GM23338 (cell line): ENCODE results near the gene SENP6. TPM values are rescaled to one million over a fixed set of nuclear protein-coding genes. Genes with fewer than 3 reads are reported as not detected.

Experiments
- CREB1 ChIP-seq: fragments of 250-450 bp; sonication (Bioruptor Pico); IDR thresholded peaks from 2 replicates; pipeline ENCODE4 v1.5.0; 2020; ENCODE audit warnings: low read depth, mild to moderate bottlenecking, moderate library complexity
- ETS1 ChIP-seq: IDR thresholded peaks from 2 replicates; pipeline ENCODE4 v1.6.1; 2016; ENCODE audit warnings: antibody characterized with exemption
- EZH2phosphoT487 ChIP-seq: fragments of 200-600 bp; sonication (generic); IDR thresholded peaks from one replicate; pipeline ENCODE4 v1.8.1; 2018; ENCODE audit warnings: antibody characterized with exemption; ENCODE audit not compliant: unreplicated experiment
- JUNB ChIP-seq: IDR thresholded peaks from one replicate; pipeline ENCODE4 v1.6.1; 2016; ENCODE audit warnings: antibody characterized with exemption; ENCODE audit not compliant: unreplicated experiment
- NANOG ChIP-seq: IDR thresholded peaks from 2 replicates; pipeline ENCODE4 v1.6.1; 2016; ENCODE audit warnings: antibody characterized with exemption, borderline replicate concordance
- POLR2AphosphoS5 ChIP-seq: IDR thresholded peaks from 2 replicates; pipeline ENCODE4 v1.6.1; 2016; ENCODE audit warnings: antibody characterized with exemption, low read depth
- STAT1 ChIP-seq: IDR thresholded peaks from one replicate; pipeline ENCODE4 v1.6.1; 2016; ENCODE audit warnings: antibody characterized with exemption; ENCODE audit not compliant: unreplicated experiment
- ZNF114 ChIP-seq: fragments of 250-450 bp; sonication (Bioruptor Pico); IDR thresholded peaks from 2 replicates; pipeline ENCODE4 v1.5.0; 2020; ENCODE audit warnings: mild to moderate bottlenecking, moderate library complexity
- ZNF331 ChIP-seq: fragments of 250-450 bp; sonication (Bioruptor Pico); IDR thresholded peaks from 2 replicates; pipeline ENCODE4 v1.5.0; 2020; ENCODE audit warnings: low read depth, mild to moderate bottlenecking, moderate library complexity
- polyA plus RNA-seq: library from polyadenylated mRNA; unstranded; fragments of >200 nt; fragmentation: Nextera tagmentation; extraction: Ambion mirVana; gene quantifications from 2 replicates; pipeline ENCODE4 v1.2.1, GENCODE V29; 2016
- total RNA-seq: library from RNA; depleted of rRNA; stranded (reverse); fragments of >200 nt; shearing (Covaris generic); gene quantifications from 2 replicates; pipeline ENCODE4 v1.2.3, GENCODE V29; 2014
- TF ChIP-seq, protein P1 (sequence below): fragments of 250-450 bp; sonication (Bioruptor Pico); IDR thresholded peaks from 2 replicates; pipeline ENCODE4 v1.5.0; 2020; ENCODE audit warnings: mild to moderate bottlenecking, moderate library complexity
- TF ChIP-seq, protein P2 (sequence below): IDR thresholded peaks from one replicate; pipeline ENCODE4 v1.6.1; 2018; ENCODE audit warnings: antibody characterized with exemption; ENCODE audit not compliant: unreplicated experiment

SENP6 gene
- total and polyA plus RNA-seq, 2 experiments from 2014 or later, result 66.6 to 114 TPM

DNA sequence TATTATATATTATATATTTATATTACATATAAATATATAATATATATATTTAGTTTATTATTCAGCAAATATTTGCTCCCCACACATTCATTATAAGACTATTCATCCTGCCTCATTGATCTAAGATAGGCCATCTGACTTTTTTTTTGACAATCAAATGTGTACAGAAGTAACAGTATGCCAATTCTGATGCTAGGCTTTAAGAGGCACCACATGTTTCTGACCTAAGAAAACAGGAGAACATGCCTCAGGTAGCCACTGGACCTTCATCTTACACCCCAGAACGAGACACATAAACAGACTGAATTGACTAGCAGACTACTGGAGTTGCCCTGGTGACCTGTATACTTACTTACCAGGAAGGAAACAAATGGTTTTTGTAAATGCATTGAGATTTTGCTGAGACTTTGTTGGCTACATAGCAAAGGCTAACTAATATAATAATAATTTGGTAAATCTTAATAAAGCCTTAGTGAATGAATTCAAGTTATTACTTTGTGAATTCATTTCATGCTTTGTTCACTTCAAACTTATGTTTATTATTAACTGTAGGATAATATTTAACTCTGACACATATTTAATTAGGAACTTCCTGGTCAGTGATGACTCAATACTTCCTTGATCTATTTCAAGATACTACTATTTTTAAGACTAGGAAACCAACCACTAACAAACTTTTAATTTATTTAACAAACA is 134.0 kb downstream of the SENP6 start (continued):
- TF ChIP-seq, protein P1, sequence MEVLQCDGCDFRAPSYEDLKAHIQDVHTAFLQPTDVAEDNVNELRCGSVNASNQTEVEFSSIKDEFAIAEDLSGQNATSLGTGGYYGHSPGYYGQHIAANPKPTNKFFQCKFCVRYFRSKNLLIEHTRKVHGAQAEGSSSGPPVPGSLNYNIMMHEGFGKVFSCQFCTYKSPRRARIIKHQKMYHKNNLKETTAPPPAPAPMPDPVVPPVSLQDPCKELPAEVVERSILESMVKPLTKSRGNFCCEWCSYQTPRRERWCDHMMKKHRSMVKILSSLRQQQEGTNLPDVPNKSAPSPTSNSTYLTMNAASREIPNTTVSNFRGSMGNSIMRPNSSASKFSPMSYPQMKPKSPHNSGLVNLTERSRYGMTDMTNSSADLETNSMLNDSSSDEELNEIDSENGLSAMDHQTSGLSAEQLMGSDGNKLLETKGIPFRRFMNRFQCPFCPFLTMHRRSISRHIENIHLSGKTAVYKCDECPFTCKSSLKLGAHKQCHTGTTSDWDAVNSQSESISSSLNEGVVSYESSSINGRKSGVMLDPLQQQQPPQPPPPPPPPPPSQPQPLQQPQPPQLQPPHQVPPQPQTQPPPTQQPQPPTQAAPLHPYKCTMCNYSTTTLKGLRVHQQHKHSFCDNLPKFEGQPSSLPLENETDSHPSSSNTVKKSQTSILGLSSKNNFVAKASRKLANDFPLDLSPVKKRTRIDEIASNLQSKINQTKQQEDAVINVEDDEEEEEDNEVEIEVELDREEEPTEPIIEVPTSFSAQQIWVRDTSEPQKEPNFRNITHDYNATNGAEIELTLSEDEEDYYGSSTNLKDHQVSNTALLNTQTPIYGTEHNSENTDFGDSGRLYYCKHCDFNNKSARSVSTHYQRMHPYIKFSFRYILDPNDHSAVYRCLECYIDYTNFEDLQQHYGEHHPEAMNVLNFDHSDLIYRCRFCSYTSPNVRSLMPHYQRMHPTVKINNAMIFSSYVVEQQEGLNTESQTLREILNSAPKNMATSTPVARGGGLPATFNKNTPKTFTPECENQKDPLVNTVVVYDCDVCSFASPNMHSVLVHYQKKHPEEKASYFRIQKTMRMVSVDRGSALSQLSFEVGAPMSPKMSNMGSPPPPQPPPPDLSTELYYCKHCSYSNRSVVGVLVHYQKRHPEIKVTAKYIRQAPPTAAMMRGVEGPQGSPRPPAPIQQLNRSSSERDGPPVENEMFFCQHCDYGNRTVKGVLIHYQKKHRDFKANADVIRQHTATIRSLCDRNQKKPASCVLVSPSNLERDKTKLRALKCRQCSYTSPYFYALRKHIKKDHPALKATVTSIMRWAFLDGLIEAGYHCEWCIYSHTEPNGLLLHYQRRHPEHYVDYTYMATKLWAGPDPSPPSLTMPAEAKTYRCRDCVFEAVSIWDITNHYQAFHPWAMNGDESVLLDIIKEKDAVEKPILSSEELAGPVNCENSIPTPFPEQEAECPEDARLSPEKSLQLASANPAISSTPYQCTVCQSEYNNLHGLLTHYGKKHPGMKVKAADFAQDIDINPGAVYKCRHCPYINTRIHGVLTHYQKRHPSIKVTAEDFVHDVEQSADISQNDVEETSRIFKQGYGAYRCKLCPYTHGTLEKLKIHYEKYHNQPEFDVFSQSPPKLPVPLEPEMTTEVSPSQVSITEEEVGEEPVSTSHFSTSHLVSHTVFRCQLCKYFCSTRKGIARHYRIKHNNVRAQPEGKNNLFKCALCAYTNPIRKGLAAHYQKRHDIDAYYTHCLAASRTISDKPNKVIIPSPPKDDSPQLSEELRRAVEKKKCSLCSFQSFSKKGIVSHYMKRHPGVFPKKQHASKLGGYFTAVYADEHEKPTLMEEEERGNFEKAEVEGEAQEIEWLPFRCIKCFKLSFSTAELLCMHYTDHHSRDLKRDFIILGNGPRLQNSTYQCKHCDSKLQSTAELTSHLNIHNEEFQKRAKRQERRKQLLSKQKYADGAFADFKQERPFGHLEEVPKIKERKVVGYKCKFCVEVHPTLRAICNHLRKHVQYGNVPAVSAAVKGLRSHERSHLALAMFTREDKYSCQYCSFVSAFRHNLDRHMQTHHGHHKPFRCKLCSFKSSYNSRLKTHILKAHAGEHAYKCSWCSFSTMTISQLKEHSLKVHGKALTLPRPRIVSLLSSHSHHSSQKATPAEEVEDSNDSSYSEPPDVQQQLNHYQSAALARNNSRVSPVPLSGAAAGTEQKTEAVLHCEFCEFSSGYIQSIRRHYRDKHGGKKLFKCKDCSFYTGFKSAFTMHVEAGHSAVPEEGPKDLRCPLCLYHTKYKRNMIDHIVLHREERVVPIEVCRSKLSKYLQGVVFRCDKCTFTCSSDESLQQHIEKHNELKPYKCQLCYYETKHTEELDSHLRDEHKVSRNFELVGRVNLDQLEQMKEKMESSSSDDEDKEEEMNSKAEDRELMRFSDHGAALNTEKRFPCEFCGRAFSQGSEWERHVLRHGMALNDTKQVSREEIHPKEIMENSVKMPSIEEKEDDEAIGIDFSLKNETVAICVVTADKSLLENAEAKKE, result no peak
- TF ChIP-seq NANOG (no peak), ZNF114 (CRISPR knock-in tag) (no peak), STAT1 (no peak), EZH2phosphoT487 (no peak), ETS1 (no peak), CREB1 (CRISPR knock-in tag) (no peak), JUNB (no peak), POLR2AphosphoS5 (no peak), ZNF331 (CRISPR knock-in tag) (no peak)
- TF ChIP-seq, protein P2, sequence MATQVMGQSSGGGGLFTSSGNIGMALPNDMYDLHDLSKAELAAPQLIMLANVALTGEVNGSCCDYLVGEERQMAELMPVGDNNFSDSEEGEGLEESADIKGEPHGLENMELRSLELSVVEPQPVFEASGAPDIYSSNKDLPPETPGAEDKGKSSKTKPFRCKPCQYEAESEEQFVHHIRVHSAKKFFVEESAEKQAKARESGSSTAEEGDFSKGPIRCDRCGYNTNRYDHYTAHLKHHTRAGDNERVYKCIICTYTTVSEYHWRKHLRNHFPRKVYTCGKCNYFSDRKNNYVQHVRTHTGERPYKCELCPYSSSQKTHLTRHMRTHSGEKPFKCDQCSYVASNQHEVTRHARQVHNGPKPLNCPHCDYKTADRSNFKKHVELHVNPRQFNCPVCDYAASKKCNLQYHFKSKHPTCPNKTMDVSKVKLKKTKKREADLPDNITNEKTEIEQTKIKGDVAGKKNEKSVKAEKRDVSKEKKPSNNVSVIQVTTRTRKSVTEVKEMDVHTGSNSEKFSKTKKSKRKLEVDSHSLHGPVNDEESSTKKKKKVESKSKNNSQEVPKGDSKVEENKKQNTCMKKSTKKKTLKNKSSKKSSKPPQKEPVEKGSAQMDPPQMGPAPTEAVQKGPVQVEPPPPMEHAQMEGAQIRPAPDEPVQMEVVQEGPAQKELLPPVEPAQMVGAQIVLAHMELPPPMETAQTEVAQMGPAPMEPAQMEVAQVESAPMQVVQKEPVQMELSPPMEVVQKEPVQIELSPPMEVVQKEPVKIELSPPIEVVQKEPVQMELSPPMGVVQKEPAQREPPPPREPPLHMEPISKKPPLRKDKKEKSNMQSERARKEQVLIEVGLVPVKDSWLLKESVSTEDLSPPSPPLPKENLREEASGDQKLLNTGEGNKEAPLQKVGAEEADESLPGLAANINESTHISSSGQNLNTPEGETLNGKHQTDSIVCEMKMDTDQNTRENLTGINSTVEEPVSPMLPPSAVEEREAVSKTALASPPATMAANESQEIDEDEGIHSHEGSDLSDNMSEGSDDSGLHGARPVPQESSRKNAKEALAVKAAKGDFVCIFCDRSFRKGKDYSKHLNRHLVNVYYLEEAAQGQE, result no peak
